RWPE2 (cell line): Measurements from ENCODE around the gene CYB5R3.

ENCODE experiments used
- ATAC-seq: fragments of 200-7000 bp; cut with Tn5 transposase; 3 replicates; pipeline ENCODE4 v1.9.1; 2021; ENCODE audit warnings: low read depth
- DNase-seq: peaks from one replicate; pipeline ENCODE4 v3.0.0-alpha.2; 2020; ENCODE audit warnings: low spot score
- H3K27ac ChIP-seq: fragments of 450-650 bp; 2 replicates; pipeline ENCODE4 v1.5.1; 2017; ENCODE audit warnings: mild to moderate bottlenecking; ENCODE audit not compliant: poor library complexity, severe bottlenecking
- H3K27me3 ChIP-seq: fragments of 250-450 bp; sonication (Bioruptor Pico); 2 replicates; pipeline ENCODE4 v1.5.1; 2021; ENCODE audit warnings: mild to moderate bottlenecking, moderate library complexity; ENCODE audit not compliant: insufficient read depth, poor library complexity, severe bottlenecking
- H3K36me3 ChIP-seq: fragments of 250-450 bp; sonication (Bioruptor Pico); 2 replicates; pipeline ENCODE4 v1.5.1; 2020; ENCODE audit warnings: low read depth, mild to moderate bottlenecking, moderate library complexity
- H3K4me1 ChIP-seq: fragments of 250-450 bp; sonication (Bioruptor Pico); 2 replicates; pipeline ENCODE4 v1.5.1; 2021; ENCODE audit warnings: mild to moderate bottlenecking, moderate library complexity; ENCODE audit not compliant: insufficient read depth, poor library complexity, severe bottlenecking
- H3K4me3 ChIP-seq: fragments of 250-450 bp; sonication (Bioruptor Pico); 2 replicates; pipeline ENCODE4 v1.5.1; 2021; ENCODE audit warnings: mild to moderate bottlenecking, moderate library complexity; ENCODE audit not compliant: severe bottlenecking
- H3K9me3 ChIP-seq: fragments of 250-450 bp; sonication (Bioruptor Pico); 2 replicates; pipeline ENCODE4 v1.5.1; 2021; ENCODE audit warnings: mild to moderate bottlenecking, moderate library complexity; ENCODE audit not compliant: severe bottlenecking
- CTCF ChIP-seq: fragments of 450-650 bp; IDR thresholded peaks from one replicate; pipeline ENCODE4 v1.5.1; 2017; ENCODE audit warnings: mild to moderate bottlenecking, moderate library complexity; ENCODE audit not compliant: poor library complexity, severe bottlenecking

Gene CYB5R3

GRCh38 chr22:42644422-42645340, 4.5 kb downstream of the CYB5R3 start:
- DNase-seq (no peak), ATAC-seq (no peak)
- no peak overlapping the region for H3K4me3 ChIP-seq
- no peaks in the 10 kb centered on the region for H3K9me3 ChIP-seq
- peak overlapping the region; percentile 20 for H3K27ac ChIP-seq
- H3K27me3 ChIP-seq, result no peaks in the 10 kb centered on the region
- peaks cover 10% of the 10 kb centered on the region for H3K36me3 ChIP-seq
- no peak for TF ChIP-seq CTCF
- H3K4me1 ChIP-seq, result peaks cover 22% of the 10 kb centered on the region

GRCh38 chr22:42643634-42644421, 5.4 kb downstream of the CYB5R3 start:
- ATAC-seq (no peak), DNase-seq (no peak)
- H3K27ac ChIP-seq, result peak overlapping the region; percentile 20

DNA sequence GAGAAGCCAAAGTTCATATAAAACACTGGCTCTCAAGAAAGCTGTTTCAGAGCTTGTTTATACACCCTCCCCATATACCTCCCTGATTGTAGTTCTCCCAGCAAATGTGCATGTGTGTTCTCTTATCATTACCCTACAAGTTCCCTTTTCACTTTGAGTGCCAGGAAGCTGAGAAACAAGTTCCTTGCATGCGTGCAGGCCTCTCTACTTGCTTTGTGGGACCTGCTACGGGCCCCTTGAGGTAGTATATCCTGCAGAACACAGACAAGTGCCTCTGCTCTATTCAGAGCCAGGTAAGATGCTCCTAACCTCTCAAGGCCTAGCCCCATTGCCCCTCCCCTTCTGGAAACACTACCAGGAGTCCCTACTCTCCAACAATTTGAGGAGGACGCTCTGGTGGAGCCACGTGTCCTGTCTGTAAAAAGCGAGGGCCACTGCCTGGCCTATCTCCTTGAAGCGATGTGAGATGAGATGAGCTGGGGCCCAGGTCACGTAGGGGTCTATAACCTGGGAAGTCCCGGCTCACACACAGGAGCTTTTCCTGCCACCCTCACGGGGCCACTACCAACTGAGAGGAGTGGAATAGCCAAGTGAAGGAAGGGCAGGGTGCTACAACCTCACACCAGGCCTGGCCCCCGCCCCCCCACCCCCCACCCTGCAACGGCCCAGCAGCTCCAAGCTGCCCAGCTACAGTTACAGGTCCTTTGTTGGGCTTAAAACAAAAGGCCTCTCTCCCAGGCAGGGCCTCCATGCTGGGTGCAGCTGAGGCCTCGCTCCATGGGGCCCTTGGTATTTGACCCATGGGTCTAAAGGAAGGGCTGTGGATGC, 6.2 kb downstream of the CYB5R3 start:
- Histone ChIP-seq H3K9me3 (no peaks in the 10 kb centered on the region), H3K4me1 (peaks cover 22% of the 10 kb centered on the region), H3K27ac (no peak overlapping the region), H3K27me3 (no peaks in the 10 kb centered on the region), H3K36me3 (peaks cover 10% of the 10 kb centered on the region), H3K4me3 (no peak overlapping the region)
- TF ChIP-seq CTCF, result no peak
- DNase-seq (no peak), ATAC-seq (no peak)

More at GRCh38 chr22:42643634-42644421, 5.4 kb downstream of the CYB5R3 start:
- Histone ChIP-seq H3K36me3 (peaks cover 10% of the 10 kb centered on the region), H3K4me1 (peaks cover 22% of the 10 kb centered on the region), H3K4me3 (no peak overlapping the region), H3K27me3 (no peaks in the 10 kb centered on the region), H3K9me3 (no peaks in the 10 kb centered on the region)
- no peak for TF ChIP-seq CTCF

- no peak for DNase-seq
- no peak for TF ChIP-seq CTCF
- Histone ChIP-seq H3K36me3 (peaks cover 10% of the 10 kb centered on the region), H3K9me3 (no peaks in the 10 kb centered on the region), H3K27me3 (no peaks in the 10 kb centered on the region), H3K27ac (no peak overlapping the region), H3K4me3 (no peak overlapping the region), H3K4me1 (peaks cover 22% of the 10 kb centered on the region)
- ATAC-seq, result no peak
Observed at GRCh38 chr22:42641801-42642413, 7.3 kb downstream of the CYB5R3 start.
